GM23248 (cell line): Measurements from ENCODE around the gene TMTC3.

Experiments used
- EZH2 ChIP-seq: fragments of 200-600 bp; sonication (generic); IDR thresholded peaks from 2 replicates; pipeline ENCODE4 v1.6.1; 2018; ENCODE audit warnings: antibody characterized with exemption, mild to moderate bottlenecking; ENCODE audit not compliant: insufficient read depth, poor library complexity, severe bottlenecking
- EZH2phosphoT487 ChIP-seq: fragments of 200-600 bp; sonication (generic); IDR thresholded peaks from 2 replicates; pipeline ENCODE4 v1.6.1; 2018; ENCODE audit warnings: antibody characterized with exemption, moderate library complexity, mild to moderate bottlenecking, low read depth; ENCODE audit not compliant: insufficient read depth

DNA sequence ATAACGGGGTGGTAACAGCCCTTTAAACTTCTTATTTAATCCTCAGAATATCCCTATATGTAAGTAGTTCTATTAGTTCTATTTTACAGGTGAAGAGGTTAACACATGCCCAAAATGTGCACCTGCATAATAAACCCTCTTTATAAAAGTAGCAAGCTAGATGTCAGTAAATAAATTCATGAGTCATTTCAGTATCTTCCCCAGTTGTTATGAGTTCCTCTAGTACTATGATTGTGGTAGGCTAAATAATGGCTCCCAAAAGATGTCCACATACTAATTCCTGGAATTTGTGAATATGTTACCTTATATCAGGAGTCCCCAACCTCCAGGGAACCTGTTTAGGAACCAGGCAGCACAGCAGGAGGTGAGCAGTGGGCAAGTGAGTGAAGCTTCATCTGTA, 106.5 kb downstream of the TMTC3 start:
- TF ChIP-seq EZH2 (no peak), EZH2phosphoT487 (no peak)
